B cell (primary cell): ENCODE results near the gene MOBP.

Experiments used
- EZH2 ChIP-seq: IDR thresholded peaks from 2 replicates; pipeline ENCODE4 v1.6.1; 2012; ENCODE audit warnings: borderline replicate concordance, low read depth, mild to moderate bottlenecking, moderate library complexity, low read length; ENCODE audit not compliant: insufficient read depth, poor library complexity, severe bottlenecking
- TF ChIP-seq, protein P1 (sequence below): fragments of 200-600 bp; IDR thresholded peaks from one replicate; pipeline ENCODE4 v1.8.0; 2022; ENCODE audit warnings: antibody characterized with exemption, mild to moderate bottlenecking

DNA sequence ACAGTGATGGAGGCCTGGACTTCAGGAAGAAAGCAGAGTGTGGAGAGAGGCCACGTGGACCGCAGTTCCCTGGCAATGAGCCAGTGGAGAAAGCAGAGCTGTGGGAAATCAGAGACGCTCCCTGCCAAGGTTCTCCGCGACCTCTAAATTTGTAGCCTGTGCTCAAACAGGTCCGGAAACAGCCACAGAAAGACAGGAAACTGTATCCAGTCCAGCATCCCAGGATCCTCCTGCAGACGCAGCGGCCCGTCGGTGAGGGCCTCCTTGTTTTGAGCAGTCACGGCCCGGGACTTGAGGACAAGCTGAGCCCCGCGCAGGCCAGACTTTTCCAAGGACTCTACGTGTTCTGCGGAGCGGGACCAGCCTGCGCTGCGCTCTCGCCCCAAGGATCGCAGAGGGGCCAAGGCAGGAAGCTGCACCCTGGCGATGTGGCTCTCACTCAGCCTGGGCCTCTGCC lies 38.7 kb upstream of the MOBP start:
- TF ChIP-seq, protein P1, sequence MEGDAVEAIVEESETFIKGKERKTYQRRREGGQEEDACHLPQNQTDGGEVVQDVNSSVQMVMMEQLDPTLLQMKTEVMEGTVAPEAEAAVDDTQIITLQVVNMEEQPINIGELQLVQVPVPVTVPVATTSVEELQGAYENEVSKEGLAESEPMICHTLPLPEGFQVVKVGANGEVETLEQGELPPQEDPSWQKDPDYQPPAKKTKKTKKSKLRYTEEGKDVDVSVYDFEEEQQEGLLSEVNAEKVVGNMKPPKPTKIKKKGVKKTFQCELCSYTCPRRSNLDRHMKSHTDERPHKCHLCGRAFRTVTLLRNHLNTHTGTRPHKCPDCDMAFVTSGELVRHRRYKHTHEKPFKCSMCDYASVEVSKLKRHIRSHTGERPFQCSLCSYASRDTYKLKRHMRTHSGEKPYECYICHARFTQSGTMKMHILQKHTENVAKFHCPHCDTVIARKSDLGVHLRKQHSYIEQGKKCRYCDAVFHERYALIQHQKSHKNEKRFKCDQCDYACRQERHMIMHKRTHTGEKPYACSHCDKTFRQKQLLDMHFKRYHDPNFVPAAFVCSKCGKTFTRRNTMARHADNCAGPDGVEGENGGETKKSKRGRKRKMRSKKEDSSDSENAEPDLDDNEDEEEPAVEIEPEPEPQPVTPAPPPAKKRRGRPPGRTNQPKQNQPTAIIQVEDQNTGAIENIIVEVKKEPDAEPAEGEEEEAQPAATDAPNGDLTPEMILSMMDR: no peak
- TF ChIP-seq EZH2: no peak
